HG03095 (cell line): ENCODE measurements around the gene DOHH.

Source experiments
- ATAC-seq: cut with Tn5 transposase; IDR thresholded peaks from one replicate; pipeline ENCODE4 v1.9.1; 2021; ENCODE audit warnings: moderate library complexity; ENCODE audit not compliant: unreplicated experiment

Gene DOHH

GRCh38 chr19:3443840-3444694, 56.4 kb downstream of the DOHH start:
- no peak for ATAC-seq

GRCh38 chr19:3442487-3443071, 57.9 kb downstream of the DOHH start:
- ATAC-seq: no peak

- no peak for ATAC-seq
These were observed 58.5 kb downstream of the DOHH start for GRCh38 chr19:3441986-3442329.

GRCh38 chr19:3441089-3441985, 59.1 kb downstream of the DOHH start:
- no peak for ATAC-seq
